Duodenal mucosa (tissue), 2 donors: ENCODE results near the gene DUS1L.

Source experiments
- H3K27ac ChIP-seq: one replicate; pipeline ENCODE4 v1.7.0; 2013; ENCODE audit warnings: low read depth, low read length
- H3K27me3 ChIP-seq, 2 donors: one replicate each; pipeline ENCODE4 v1.7.0; 2013; ENCODE audit warnings: low read length in 2 of 2, control low read depth in 1 of 2; ENCODE audit not compliant: insufficient read depth in 2 of 2, control insufficient read depth in 1 of 2
- H3K36me3 ChIP-seq, 2 donors: one replicate each; pipeline ENCODE4 v1.7.0; 2013; ENCODE audit warnings: low read length in 2 of 2, control low read depth in 1 of 2; ENCODE audit not compliant: insufficient read depth in 2 of 2, control insufficient read depth in 1 of 2
- H3K4me1 ChIP-seq, 2 donors: one replicate each; pipeline ENCODE4 v1.7.0; 2013; ENCODE audit warnings: low read length in 2 of 2, control low read depth in 1 of 2; ENCODE audit not compliant: insufficient read depth in 2 of 2, control insufficient read depth in 1 of 2
- H3K4me3 ChIP-seq, 2 donors: one replicate each; pipeline ENCODE4 v1.7.0; 2013; ENCODE audit warnings: low read length in 2 of 2, low read depth in 1 of 2
- H3K9ac ChIP-seq, 2 donors: one replicate each; pipeline ENCODE4 v1.7.0; 2013; ENCODE audit warnings: low read length in 2 of 2, low read depth in 1 of 2
- H3K9me3 ChIP-seq, 2 donors: one replicate each; pipeline ENCODE4 v1.7.0; 2013; ENCODE audit warnings: low read length in 2 of 2, control low read depth in 1 of 2; ENCODE audit not compliant: control insufficient read depth in 1 of 2

Gene DUS1L

GRCh38 chr17:82100502-82101298 is 35.1 kb upstream of the DUS1L start:
- H3K4me3 ChIP-seq = no peak overlapping the region
- H3K27me3 ChIP-seq = no peaks in the 10 kb centered on the region
- peaks cover 0 to 6% of the 10 kb centered on the region in 2 donors for H3K36me3 ChIP-seq
- peak overlapping the region in 1 of 2 donors; percentile 18 for H3K9ac ChIP-seq
- H3K4me1 ChIP-seq = peaks cover 34 to 37% of the 10 kb centered on the region in 2 donors
- H3K27ac ChIP-seq = no peak overlapping the region
- H3K9me3 ChIP-seq = no peaks in the 10 kb centered on the region

- Histone ChIP-seq H3K4me3 (peak overlapping the region; percentile 60 to 68), H3K4me1 (peaks cover 30 to 31% of the 10 kb centered on the region in 2 donors), H3K9me3 (no peaks in the 10 kb centered on the region), H3K27me3 (no peaks in the 10 kb centered on the region), H3K9ac (peak overlapping the region; percentile 47 to 63), H3K27ac (peak overlapping the region; percentile 70), H3K36me3 (peaks cover 0 to 16% of the 10 kb centered on the region in 2 donors)
Measured at GRCh38 chr17:82098939-82099763, 33.5 kb upstream of the DUS1L start.

- Histone ChIP-seq H3K36me3 (peaks cover 0 to 24% of the 10 kb centered on the region in 2 donors), H3K9ac (peak within 1 kb of the TSS; percentile 68 to 76), H3K27me3 (no peaks in the 10 kb centered on the region), H3K4me1 (peaks cover 27 to 28% of the 10 kb centered on the region in 2 donors), H3K27ac (peak within 1 kb of the TSS; percentile 97), H3K4me3 (peak within 1 kb of the TSS; percentile 63 to 77), H3K9me3 (no peaks in the 10 kb centered on the region)
Measured at GRCh38 chr17:82098169-82098938, 32.8 kb upstream of the DUS1L start, which contains the start of gene FASN. TSS of gene FASN (minus strand) at chr17:82098236. CDS start at chr17:82096445, 1,791 bp downstream.

- no peaks in the 10 kb centered on the region for H3K27me3 ChIP-seq
- peaks cover 0 to 28% of the 10 kb centered on the region in 2 donors for H3K36me3 ChIP-seq
- peak overlapping the region; percentile 63 to 77 for H3K4me3 ChIP-seq
- H3K9ac ChIP-seq = peak overlapping the region; percentile 68 to 76
- H3K9me3 ChIP-seq = no peaks in the 10 kb centered on the region
- peak overlapping the region; percentile 75 for H3K27ac ChIP-seq
- H3K4me1 ChIP-seq = peaks cover 27 to 28% of the 10 kb centered on the region in 2 donors
Measured at GRCh38 chr17:82097919-82098168, 32.2 kb upstream of the DUS1L start.

- Histone ChIP-seq H3K27me3 (no peaks in the 10 kb centered on the region), H3K4me1 (peaks cover 27 to 28% of the 10 kb centered on the region in 2 donors), H3K27ac (peak overlapping the region; percentile 75), H3K36me3 (peaks cover 0 to 28% of the 10 kb centered on the region in 2 donors), H3K9ac (peak overlapping the region; percentile 68 to 76), H3K4me3 (peak overlapping the region; percentile 63 to 77), H3K9me3 (no peaks in the 10 kb centered on the region)
Measured at GRCh38 chr17:82097184-82097918, 31.7 kb upstream of the DUS1L start.

GRCh38 chr17:82096709-82097183 is 31.1 kb upstream of the DUS1L start:
- no peak overlapping the region for H3K27ac ChIP-seq
- peaks cover 25 to 27% of the 10 kb centered on the region in 2 donors for H3K4me1 ChIP-seq
- peak overlapping the region; percentile 63 to 77 for H3K4me3 ChIP-seq
- no peaks in the 10 kb centered on the region for H3K9me3 ChIP-seq
- no peaks in the 10 kb centered on the region for H3K27me3 ChIP-seq
- peak overlapping the region; percentile 68 to 76 for H3K9ac ChIP-seq
- H3K36me3 ChIP-seq = peaks cover 0 to 34% of the 10 kb centered on the region in 2 donors

GRCh38 chr17:82095777-82096708 is 30.4 kb upstream of the DUS1L start:
- Histone ChIP-seq H3K27me3 (no peaks in the 10 kb centered on the region), H3K9ac (peak overlapping the region in 1 of 2 donors; percentile 76), H3K4me3 (peak overlapping the region; percentile 63 to 77), H3K36me3 (peaks cover 0 to 41% of the 10 kb centered on the region in 2 donors), H3K4me1 (peaks cover 20 to 23% of the 10 kb centered on the region in 2 donors), H3K9me3 (no peaks in the 10 kb centered on the region), H3K27ac (no peak overlapping the region)

GRCh38 chr17:82094931-82095776 is 29.6 kb upstream of the DUS1L start:
- peaks cover 0 to 50% of the 10 kb centered on the region in 2 donors for H3K36me3 ChIP-seq
- no peak overlapping the region for H3K9ac ChIP-seq
- no peaks in the 10 kb centered on the region for H3K27me3 ChIP-seq
- no peak overlapping the region for H3K27ac ChIP-seq
- H3K4me1 ChIP-seq = peaks cover 16 to 23% of the 10 kb centered on the region in 2 donors
- no peak overlapping the region for H3K4me3 ChIP-seq
- no peaks in the 10 kb centered on the region for H3K9me3 ChIP-seq
